PC-9 (cell line): ENCODE data around the gene ADARB2. TPM values are rescaled to one million over a fixed set of nuclear protein-coding genes. Genes with fewer than 3 reads are reported as not detected.

ENCODE experiments used
- BruUV-seq: library from RNA; stranded (reverse); fragments of 400-500 nt; replicated peaks from 2 replicates; lab custom pipeline; 2021; lab: Mats Ljungman, UMichigan
- CTCF ChIA-PET: fragments of 300-600 bp; sonication (Branson Sonifier 250); formaldehyde crosslinking; loops from one replicate; lab custom pipeline; 2022; ENCODE audit warnings: antibody characterized with exemption; lab: Charles Lee
- POLR2A ChIA-PET: fragments of 300-600 bp; sonication (Branson Sonifier 250); formaldehyde crosslinking; loops from one replicate; lab custom pipeline; 2022; ENCODE audit warnings: antibody characterized with exemption; ENCODE audit not compliant: unreplicated experiment; lab: Charles Lee
- DNase-seq, 2 experiments: peaks; one replicate each; pipeline versions ENCODE4 v3.0.0 to v3.0.0-alpha.2; 2015 to 2022; ENCODE audit warnings: mixed read lengths in 1 of 2
- H2AFZ ChIP-seq: fragments of 200-600 bp; sonication (generic); 2 replicates; pipeline ENCODE4 v1.8.1; 2017; ENCODE audit warnings: antibody characterized with exemption
- H3F3A ChIP-seq: fragments of 200-600 bp; sonication (generic); 2 replicates; pipeline ENCODE4 v1.8.1; 2017; ENCODE audit warnings: antibody characterized with exemption, mild to moderate bottlenecking, low read depth; ENCODE audit not compliant: insufficient read depth
- H3K27ac ChIP-seq: fragments of 200-600 bp; sonication (generic); 2 replicates; pipeline ENCODE4 v1.6.1; 2016; ENCODE audit warnings: mixed run types
- H3K27me3 ChIP-seq: fragments of 200-600 bp; sonication (generic); 2 replicates; pipeline ENCODE4 v1.6.1; 2016; ENCODE audit warnings: low read depth, mixed run types; ENCODE audit not compliant: insufficient read depth
- H3K36me3 ChIP-seq: fragments of 200-600 bp; sonication (generic); 2 replicates; pipeline ENCODE4 v1.6.1; 2016; ENCODE audit warnings: low read depth, mixed run types
- H3K4me1 ChIP-seq: fragments of 200-600 bp; sonication (generic); replicated peaks from 2 replicates; pipeline ENCODE4 v1.6.1; 2016; ENCODE audit warnings: mixed run types; ENCODE audit not compliant: insufficient read depth
- H3K4me2 ChIP-seq: fragments of 200-600 bp; sonication (generic); 2 replicates; pipeline ENCODE4 v1.6.1; 2017; ENCODE audit warnings: mixed run types
- H3K4me3 ChIP-seq: fragments of 200-600 bp; sonication (generic); 2 replicates; pipeline ENCODE4 v1.6.1; 2016; ENCODE audit warnings: mixed run types
- H3K79me2 ChIP-seq: fragments of 200-600 bp; sonication (generic); 2 replicates; pipeline ENCODE4 v1.6.1; 2017; ENCODE audit warnings: low read depth, mixed run types
- H3K9me2 ChIP-seq: fragments of 200-600 bp; sonication (generic); 2 replicates; pipeline ENCODE4 v1.8.1; 2017; ENCODE audit warnings: mild to moderate bottlenecking; ENCODE audit not compliant: insufficient read depth
- H3K9me3 ChIP-seq: fragments of 200-600 bp; sonication (generic); 2 replicates; pipeline ENCODE4 v1.8.1; 2016; ENCODE audit warnings: low read depth; ENCODE audit not compliant: insufficient read depth
- H4K20me1 ChIP-seq: fragments of 200-600 bp; sonication (generic); 2 replicates; pipeline ENCODE4 v1.8.1; 2017; ENCODE audit not compliant: insufficient read depth
- EZH2 ChIP-seq: fragments of 200-600 bp; sonication (generic); IDR thresholded peaks from 2 replicates; pipeline ENCODE4 v1.8.0; 2017; ENCODE audit warnings: antibody characterized with exemption, low read depth
- intact Hi-C: fragments of 100-400 bp; cut with micrococcal nuclease; formaldehyde crosslinking; loops from one replicate; pipeline ENCODE4 v1.10.0; 2022; ENCODE audit not compliant: unreplicated experiment
- total RNA-seq: library from RNA; stranded (reverse); gene quantifications from 2 replicates; pipeline ENCODE4 v1.2.3, GENCODE V29; 2021
- TF ChIP-seq, protein P1 (sequence below): fragments of 200-600 bp; sonication (generic); conservative IDR thresholded peaks from 2 replicates; pipeline ENCODE4 v1.6.1; 2017; ENCODE audit warnings: mixed run types, antibody characterized with exemption, mild to moderate bottlenecking, moderate library complexity

ADARB2 gene
- total RNA-seq, 1 experiment from 2014 or later = not detected

DNA sequence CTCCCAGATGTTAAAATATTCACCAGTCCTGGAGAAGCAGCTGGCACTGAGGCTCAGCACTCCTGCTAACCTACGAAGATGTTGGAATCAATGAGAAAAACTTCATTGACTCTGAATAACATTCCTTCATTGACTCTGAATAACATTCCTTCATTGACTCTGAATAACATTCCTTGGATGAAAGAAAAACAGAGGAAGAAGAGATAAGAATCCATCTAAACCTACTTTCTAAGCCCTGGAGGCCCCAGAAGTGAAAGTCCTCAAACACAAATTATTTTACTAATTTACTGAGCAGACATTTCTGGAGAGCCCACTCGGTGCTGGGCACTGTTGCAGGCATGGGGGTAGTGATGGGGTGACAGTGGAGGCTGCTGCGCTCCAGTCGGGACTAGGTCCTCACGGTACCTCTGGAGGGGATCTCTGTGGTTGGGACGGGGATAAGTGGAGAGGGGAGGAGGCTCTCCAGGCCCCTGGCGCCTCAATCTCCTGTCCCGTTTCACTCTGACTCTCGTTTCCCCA, 427.0 kb downstream of the ADARB2 start:
- no peaks in the 10 kb centered on the region for H3K36me3 ChIP-seq
- H3K4me1 ChIP-seq = no peaks in the 10 kb centered on the region
- H3K4me3 ChIP-seq = no peak overlapping the region
- no peak overlapping the region for H2AFZ ChIP-seq
- DNase-seq = no peak
- H3F3A ChIP-seq = no peaks in the 10 kb centered on the region
- intact Hi-C loops = no loop called here
- no peaks in the 10 kb centered on the region for H3K79me2 ChIP-seq
- TF ChIP-seq, protein P1, sequence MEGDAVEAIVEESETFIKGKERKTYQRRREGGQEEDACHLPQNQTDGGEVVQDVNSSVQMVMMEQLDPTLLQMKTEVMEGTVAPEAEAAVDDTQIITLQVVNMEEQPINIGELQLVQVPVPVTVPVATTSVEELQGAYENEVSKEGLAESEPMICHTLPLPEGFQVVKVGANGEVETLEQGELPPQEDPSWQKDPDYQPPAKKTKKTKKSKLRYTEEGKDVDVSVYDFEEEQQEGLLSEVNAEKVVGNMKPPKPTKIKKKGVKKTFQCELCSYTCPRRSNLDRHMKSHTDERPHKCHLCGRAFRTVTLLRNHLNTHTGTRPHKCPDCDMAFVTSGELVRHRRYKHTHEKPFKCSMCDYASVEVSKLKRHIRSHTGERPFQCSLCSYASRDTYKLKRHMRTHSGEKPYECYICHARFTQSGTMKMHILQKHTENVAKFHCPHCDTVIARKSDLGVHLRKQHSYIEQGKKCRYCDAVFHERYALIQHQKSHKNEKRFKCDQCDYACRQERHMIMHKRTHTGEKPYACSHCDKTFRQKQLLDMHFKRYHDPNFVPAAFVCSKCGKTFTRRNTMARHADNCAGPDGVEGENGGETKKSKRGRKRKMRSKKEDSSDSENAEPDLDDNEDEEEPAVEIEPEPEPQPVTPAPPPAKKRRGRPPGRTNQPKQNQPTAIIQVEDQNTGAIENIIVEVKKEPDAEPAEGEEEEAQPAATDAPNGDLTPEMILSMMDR = no peak
- no peak for TF ChIP-seq EZH2
- H3K27ac ChIP-seq = no peak overlapping the region
- H4K20me1 ChIP-seq = no peaks in the 10 kb centered on the region
- no TSS peak for BruUV-seq
- ChIA-PET POLR2A (no interaction called here), CTCF (no interaction called here)
- H3K9me3 ChIP-seq = no peaks in the 10 kb centered on the region
- no peaks in the 10 kb centered on the region for H3K9me2 ChIP-seq
- H3K4me2 ChIP-seq = no peak overlapping the region
- peaks cover 48% of the 10 kb centered on the region for H3K27me3 ChIP-seq

DNA sequence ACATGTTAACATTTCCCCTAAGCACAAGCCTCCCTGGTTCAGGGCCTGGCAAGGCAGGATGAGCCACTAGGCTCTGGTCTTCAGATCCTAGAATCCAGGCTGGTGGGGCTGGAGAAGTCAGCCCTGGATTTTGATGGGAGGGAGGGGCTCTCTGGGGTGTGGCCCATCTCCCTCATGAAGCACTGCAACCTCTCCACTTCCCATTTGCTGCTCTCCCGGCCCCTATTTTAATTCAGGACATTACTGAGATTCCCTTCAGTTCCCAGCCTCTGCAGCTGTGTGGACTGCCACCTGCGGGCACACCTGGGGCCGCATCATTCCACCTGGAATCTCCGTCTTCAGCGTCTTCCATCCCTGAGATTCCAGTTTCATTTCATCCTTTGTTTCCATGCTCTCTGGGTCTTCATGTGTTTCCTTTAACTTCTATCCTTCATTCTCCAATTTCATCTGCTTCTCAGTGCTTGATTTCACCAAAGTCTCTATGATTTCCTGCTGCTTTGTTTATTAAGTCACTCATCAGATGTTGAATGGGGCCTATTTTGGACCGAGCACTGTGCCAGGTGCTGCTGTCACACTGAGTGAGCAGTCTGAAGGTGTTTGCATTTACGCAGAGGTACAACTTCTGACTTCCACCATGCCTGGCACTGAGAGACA, 427.6 kb downstream of the ADARB2 start:
- H4K20me1 ChIP-seq = no peaks in the 10 kb centered on the region
- intact Hi-C loops = no loop called here
- peaks cover 43% of the 10 kb centered on the region for H3K27me3 ChIP-seq
- no peaks in the 10 kb centered on the region for H3K79me2 ChIP-seq
- DNase-seq = no peak
- no TSS peak for BruUV-seq
- H3K27ac ChIP-seq = no peak overlapping the region
- ChIA-PET CTCF (no interaction called here), POLR2A (no interaction called here)
- H3K4me1 ChIP-seq = no peaks in the 10 kb centered on the region
- H3K4me3 ChIP-seq = no peak overlapping the region
- no peaks in the 10 kb centered on the region for H3K9me2 ChIP-seq
- H2AFZ ChIP-seq = no peak overlapping the region
- TF ChIP-seq EZH2 = no peak
- TF ChIP-seq, protein P1 = no peak
- no peaks in the 10 kb centered on the region for H3K36me3 ChIP-seq
- H3K4me2 ChIP-seq = no peak overlapping the region
- H3K9me3 ChIP-seq = no peaks in the 10 kb centered on the region
- H3F3A ChIP-seq = no peaks in the 10 kb centered on the region

DNA sequence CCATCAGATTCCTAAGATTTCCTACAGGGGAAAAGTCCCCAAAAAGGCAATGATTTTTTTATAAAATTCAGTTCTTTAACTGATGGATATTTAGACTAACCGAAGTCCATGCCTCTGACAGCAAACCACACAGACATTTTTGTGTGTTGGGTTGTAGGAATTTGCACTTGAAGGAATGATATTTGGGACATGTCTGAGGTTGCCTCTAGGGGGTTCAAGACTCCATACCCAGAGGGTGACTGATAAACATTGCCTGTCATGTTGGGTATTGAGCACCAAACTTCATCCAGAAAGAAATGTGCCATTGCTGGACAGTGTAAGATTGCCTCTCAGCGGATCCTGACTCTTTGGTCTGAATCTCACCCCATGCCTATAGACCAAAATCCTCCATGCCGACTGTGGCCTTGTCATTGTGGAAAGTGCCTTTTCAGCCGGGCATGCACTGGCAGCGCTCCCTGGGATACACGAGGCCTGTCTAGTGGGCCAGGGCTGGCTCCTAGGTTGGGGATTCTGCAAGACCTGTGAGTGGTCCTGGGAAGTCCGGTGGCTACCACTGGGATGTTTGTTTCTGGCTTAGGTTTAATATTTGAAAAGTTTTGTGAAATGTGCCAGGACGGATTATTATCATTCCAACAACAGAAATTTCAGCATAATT, 428.2 kb downstream of the ADARB2 start:
- Histone ChIP-seq H3K9me2 (no peaks in the 10 kb centered on the region), H3F3A (no peaks in the 10 kb centered on the region), H3K36me3 (no peaks in the 10 kb centered on the region), H2AFZ (no peak overlapping the region), H3K4me3 (no peak overlapping the region), H4K20me1 (no peaks in the 10 kb centered on the region), H3K4me2 (no peak overlapping the region), H3K27ac (no peak overlapping the region), H3K79me2 (no peaks in the 10 kb centered on the region), H3K4me1 (no peaks in the 10 kb centered on the region), H3K9me3 (no peaks in the 10 kb centered on the region), H3K27me3 (peaks cover 37% of the 10 kb centered on the region)
- TF ChIP-seq EZH2 = no peak
- TF ChIP-seq, protein P1 = no peak
- CTCF ChIA-PET = no interaction called here
- intact Hi-C loops = loop anchor here (1.0 kb wide), 1 partner anchor 25 kb away; no protein-coding TSS in a partner anchor
- POLR2A ChIA-PET = no interaction called here
- no TSS peak for BruUV-seq
- no peak for DNase-seq
